Fibroblast of villous mesenchyme (primary cell): Measurements from ENCODE around the gene FN1. TPM values are rescaled to one million over a fixed set of nuclear protein-coding genes. Genes with fewer than 3 reads are reported as not detected.

ENCODE experiments used
- DNase-seq: peaks from one replicate; pipeline ENCODE4 v3.0.0-alpha.2; 2010; ENCODE audit warnings: low read depth
- H3K4me3 ChIP-seq: 2 replicates; pipeline ENCODE4 v1.5.1; 2011; ENCODE audit warnings: low read depth, mild to moderate bottlenecking, low read length
- total RNA-seq: library from RNA; depleted of rRNA; stranded (reverse); fragments of >200 nt; gene quantifications from 2 replicates; pipeline ENCODE4 v1.2.3, GENCODE V29; 2012
- TF ChIP-seq, protein P1 (sequence below): IDR thresholded peaks from 2 replicates; pipeline ENCODE4 v1.5.1; 2012; ENCODE audit warnings: low read depth, mild to moderate bottlenecking, low read length; ENCODE audit not compliant: insufficient read depth

The FN1 gene
- total RNA-seq, 1 donor: 1,807 TPM

GRCh38 chr2:215454519-215455246, 18.8 kb upstream of the FN1 start:
- TF ChIP-seq, protein P1, sequence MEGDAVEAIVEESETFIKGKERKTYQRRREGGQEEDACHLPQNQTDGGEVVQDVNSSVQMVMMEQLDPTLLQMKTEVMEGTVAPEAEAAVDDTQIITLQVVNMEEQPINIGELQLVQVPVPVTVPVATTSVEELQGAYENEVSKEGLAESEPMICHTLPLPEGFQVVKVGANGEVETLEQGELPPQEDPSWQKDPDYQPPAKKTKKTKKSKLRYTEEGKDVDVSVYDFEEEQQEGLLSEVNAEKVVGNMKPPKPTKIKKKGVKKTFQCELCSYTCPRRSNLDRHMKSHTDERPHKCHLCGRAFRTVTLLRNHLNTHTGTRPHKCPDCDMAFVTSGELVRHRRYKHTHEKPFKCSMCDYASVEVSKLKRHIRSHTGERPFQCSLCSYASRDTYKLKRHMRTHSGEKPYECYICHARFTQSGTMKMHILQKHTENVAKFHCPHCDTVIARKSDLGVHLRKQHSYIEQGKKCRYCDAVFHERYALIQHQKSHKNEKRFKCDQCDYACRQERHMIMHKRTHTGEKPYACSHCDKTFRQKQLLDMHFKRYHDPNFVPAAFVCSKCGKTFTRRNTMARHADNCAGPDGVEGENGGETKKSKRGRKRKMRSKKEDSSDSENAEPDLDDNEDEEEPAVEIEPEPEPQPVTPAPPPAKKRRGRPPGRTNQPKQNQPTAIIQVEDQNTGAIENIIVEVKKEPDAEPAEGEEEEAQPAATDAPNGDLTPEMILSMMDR: peak; percentile 84
- no peak overlapping the region for H3K4me3 ChIP-seq
- peak; percentile 55 for DNase-seq

GRCh38 chr2:215452725-215453124, 16.9 kb upstream of the FN1 start:
- no peak overlapping the region for H3K4me3 ChIP-seq
- DNase-seq: no peak
- TF ChIP-seq, protein P1: no peak

DNA sequence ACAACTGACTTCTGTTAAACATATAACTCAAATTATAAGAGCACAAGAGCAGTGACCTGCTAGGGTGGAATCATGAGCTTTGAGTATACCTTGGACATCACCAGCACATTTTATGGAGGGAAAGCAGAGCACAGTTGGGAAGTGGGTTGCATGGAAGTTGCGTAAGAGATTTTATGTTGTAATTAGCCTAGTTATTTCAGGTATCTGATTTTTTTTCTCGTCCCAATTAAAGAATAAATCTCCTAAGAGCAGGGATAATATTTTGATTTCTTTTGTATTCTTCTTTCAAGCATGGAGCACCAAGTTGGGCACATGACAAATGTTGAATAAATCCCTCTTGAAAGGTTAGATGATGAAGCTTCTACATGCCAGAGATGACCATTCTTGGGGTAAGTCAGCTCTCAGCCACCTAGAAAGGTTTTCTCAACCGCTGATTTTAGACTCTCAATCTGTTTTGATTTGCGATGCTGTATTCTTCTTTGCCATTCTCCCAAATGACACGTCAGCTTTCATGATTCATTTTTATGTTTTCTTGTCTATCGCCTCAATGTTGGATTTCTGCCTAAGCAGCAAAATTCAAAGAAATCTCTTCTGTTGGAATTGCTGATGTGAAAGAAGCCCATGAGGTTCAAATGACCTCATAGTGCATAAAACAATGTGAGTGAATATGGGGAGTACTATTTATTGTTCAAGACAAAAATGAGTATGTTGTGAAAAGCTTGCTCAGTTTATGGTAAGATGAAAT, 15.3 kb upstream of the FN1 start:
- H3K4me3 ChIP-seq: no peak overlapping the region
- TF ChIP-seq, protein P1: no peak
- DNase-seq: no peak

- no peak for DNase-seq
- H3K4me3 ChIP-seq: no peak overlapping the region
- TF ChIP-seq, protein P1: no peak
These were observed 14.5 kb upstream of the FN1 start for GRCh38 chr2:215450188-215451011.

GRCh38 chr2:215447673-215448081, 11.8 kb upstream of the FN1 start:
- TF ChIP-seq, protein P1: no peak
- no peak for DNase-seq
- H3K4me3 ChIP-seq: no peak overlapping the region

GRCh38 chr2:215447056-215447455, 11.2 kb upstream of the FN1 start:
- H3K4me3 ChIP-seq: no peak overlapping the region
- no peak for DNase-seq
- TF ChIP-seq, protein P1: no peak
